ENCODE data around the gene FASLG.
"Not testable (repeated sequence)": the region's sequence is repeated elsewhere in the genome, so short reads cannot be mapped to it uniquely, and the experiment has no call there.

FASLG gene

DNA sequence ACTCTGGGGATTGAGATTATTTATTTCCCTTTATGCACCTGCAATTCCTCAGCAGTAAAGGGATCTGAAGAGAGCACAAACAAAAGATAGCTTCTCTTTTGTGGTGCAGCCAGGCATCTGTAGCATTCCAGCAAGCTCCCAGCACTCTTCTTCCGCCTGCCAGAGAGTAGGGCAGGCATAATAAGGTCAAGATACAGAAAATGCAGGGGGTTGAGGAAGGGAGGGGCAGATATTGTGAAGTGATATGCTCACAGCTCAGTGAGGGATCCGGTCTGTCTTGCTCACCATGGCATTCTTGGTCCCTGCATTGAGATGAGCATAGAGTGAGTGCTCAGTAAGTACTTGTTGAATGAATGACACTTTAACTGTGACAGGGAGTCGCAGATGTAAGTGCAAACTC, 23.9 kb downstream of the FASLG start:
- no peak overlapping the region for H3K4me2 ChIP-seq (ENCODE audit: insufficient read depth, low read length)
- H3K4me1 ChIP-seq (ENCODE audit: insufficient read depth, low read length): peaks cover 36% of the 10 kb centered on the region
- no peaks in the 10 kb centered on the region for H3K79me2 ChIP-seq (ENCODE audit: insufficient read depth, low read length)
- H3K4me3 ChIP-seq (ENCODE audit: low read depth in 1 of 2, low read length in 2 of 2): no peak overlapping the region
- TF ChIP-seq CTCF (IDR thresholded peaks at IDR 0.05; ENCODE audit: borderline replicate concordance, extremely low read depth, low read length, poor library complexity, severe bottlenecking) (no peak), EZH2 (IDR thresholded peaks at IDR 0.05; ENCODE audit: borderline replicate concordance, low read depth, low read length, severe bottlenecking) (no peak)
- H3K36me3 ChIP-seq (ENCODE audit: insufficient read depth, low read length): no peaks in the 10 kb centered on the region
- ATAC-seq (ENCODE audit: insufficient read depth, low read depth): no peak
- no peaks in the 10 kb centered on the region for H3K27me3 ChIP-seq (ENCODE audit: insufficient read depth, low read length, poor library complexity)
- no peak overlapping the region for H3K9ac ChIP-seq (ENCODE audit: low read depth, low read length)
- no peak for DNase-seq
- no peaks in the 10 kb centered on the region for H3K9me3 ChIP-seq (ENCODE audit: insufficient read depth, low read length, severe bottlenecking)
- H3K27ac ChIP-seq (ENCODE audit: low read length): no peak overlapping the region
- H2AFZ ChIP-seq (ENCODE audit: low read depth, low read length): no peak overlapping the region
- no peaks in the 10 kb centered on the region for H4K20me1 ChIP-seq (ENCODE audit: insufficient read depth, low read length)

- no peak overlapping the region for H2AFZ ChIP-seq (ENCODE audit: low read depth, low read length)
- H3K27me3 ChIP-seq (ENCODE audit: insufficient read depth, low read length, poor library complexity): no peaks in the 10 kb centered on the region
- H3K4me1 ChIP-seq (ENCODE audit: insufficient read depth, low read length): peaks cover 7% of the 10 kb centered on the region
- H4K20me1 ChIP-seq (ENCODE audit: insufficient read depth, low read length): no peaks in the 10 kb centered on the region
- H3K4me2 ChIP-seq (ENCODE audit: insufficient read depth, low read length): no peak overlapping the region
- ATAC-seq (ENCODE audit: insufficient read depth, low read depth): no peak
- H3K36me3 ChIP-seq (ENCODE audit: insufficient read depth, low read length): no peaks in the 10 kb centered on the region
- H3K4me3 ChIP-seq (ENCODE audit: low read depth in 1 of 2, low read length in 2 of 2): no peak overlapping the region
- H3K9ac ChIP-seq (ENCODE audit: low read depth, low read length): no peak overlapping the region
- TF ChIP-seq EZH2 (IDR thresholded peaks at IDR 0.05; ENCODE audit: borderline replicate concordance, low read depth, low read length, severe bottlenecking) (no peak), CTCF (IDR thresholded peaks at IDR 0.05; ENCODE audit: borderline replicate concordance, extremely low read depth, low read length, poor library complexity, severe bottlenecking) (no peak)
- H3K79me2 ChIP-seq (ENCODE audit: insufficient read depth, low read length): no peaks in the 10 kb centered on the region
- no peaks in the 10 kb centered on the region for H3K9me3 ChIP-seq (ENCODE audit: insufficient read depth, low read length, severe bottlenecking)
- H3K27ac ChIP-seq (ENCODE audit: low read length): no peak overlapping the region
- DNase-seq: no peak
Observed at GRCh38 chr1:172686143-172686542, 27.2 kb downstream of the FASLG start.

- H3K27ac ChIP-seq (ENCODE audit: low read length); H3K9ac ChIP-seq (ENCODE audit: low read depth, low read length); H3K27me3 ChIP-seq (ENCODE audit: insufficient read depth, low read length, poor library complexity); H3K4me2 ChIP-seq (ENCODE audit: insufficient read depth, low read length); H4K20me1 ChIP-seq (ENCODE audit: insufficient read depth, low read length); H3K36me3 ChIP-seq (ENCODE audit: insufficient read depth, low read length); H2AFZ ChIP-seq (ENCODE audit: low read depth, low read length); H3K9me3 ChIP-seq (ENCODE audit: insufficient read depth, low read length, severe bottlenecking); DNase-seq; ATAC-seq (ENCODE audit: insufficient read depth, low read depth); H3K4me1 ChIP-seq (ENCODE audit: insufficient read depth, low read length); H3K79me2 ChIP-seq (ENCODE audit: insufficient read depth, low read length); H3K4me3 ChIP-seq (ENCODE audit: low read depth in 1 of 2, low read length in 2 of 2): not testable (repeated sequence)
Observed at GRCh38 chr1:172688428-172689085, 29.7 kb downstream of the FASLG start.

- H3K4me1 ChIP-seq (ENCODE audit: insufficient read depth, low read length); ATAC-seq (ENCODE audit: insufficient read depth, low read depth): not testable (repeated sequence)
Observed at GRCh38 chr1:172690925-172691324, 32.0 kb downstream of the FASLG start.

More at GRCh38 chr1:172690925-172691324, 32.0 kb downstream of the FASLG start:
- H3K4me2 ChIP-seq (ENCODE audit: insufficient read depth, low read length); H3K9ac ChIP-seq (ENCODE audit: low read depth, low read length); H3K27ac ChIP-seq (ENCODE audit: low read length); H3K4me3 ChIP-seq (ENCODE audit: low read depth in 1 of 2, low read length in 2 of 2); H2AFZ ChIP-seq (ENCODE audit: low read depth, low read length); H3K79me2 ChIP-seq (ENCODE audit: insufficient read depth, low read length); H3K27me3 ChIP-seq (ENCODE audit: insufficient read depth, low read length, poor library complexity); H3K36me3 ChIP-seq (ENCODE audit: insufficient read depth, low read length); DNase-seq; H4K20me1 ChIP-seq (ENCODE audit: insufficient read depth, low read length); H3K9me3 ChIP-seq (ENCODE audit: insufficient read depth, low read length, severe bottlenecking): not testable (repeated sequence)
